DOHH2 (cell line): ENCODE measurements around the gene GTF2F2.

Experiments
- EZH2phosphoT487 ChIP-seq: fragments of 200-600 bp; sonication (generic); IDR thresholded peaks from 2 replicates; pipeline ENCODE4 v1.6.1; 2017; ENCODE audit warnings: borderline replicate concordance, mild to moderate bottlenecking, antibody characterized with exemption, low read length, moderate library complexity, mixed read lengths
- TF ChIP-seq, protein P1 (sequence below): fragments of 200-600 bp; sonication (generic); IDR thresholded peaks from one replicate; pipeline ENCODE4 v1.5.1; 2014; ENCODE audit warnings: antibody characterized with exemption, mild to moderate bottlenecking, low read depth, low read length; ENCODE audit not compliant: poor library complexity, severe bottlenecking

DNA sequence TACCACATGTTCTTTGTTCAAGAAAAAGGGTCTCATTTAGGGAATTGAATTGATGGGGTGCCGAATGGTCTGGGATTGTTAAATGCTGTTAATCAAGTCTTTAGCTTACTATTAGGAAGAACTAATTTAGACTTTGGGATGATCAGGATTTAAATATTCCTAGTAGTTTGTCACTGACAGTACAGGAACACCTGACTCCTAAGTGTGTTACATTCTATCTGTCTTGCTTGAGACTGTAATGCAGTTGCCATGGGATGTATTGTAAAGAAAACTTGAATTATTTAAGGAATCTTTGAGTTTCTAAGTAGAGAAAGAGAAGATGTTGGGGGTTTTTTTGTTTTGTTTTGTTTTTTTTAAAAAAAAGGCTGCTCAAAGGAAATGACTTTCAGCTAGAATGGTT lies 98.4 kb downstream of the GTF2F2 start:
- TF ChIP-seq, protein P1, sequence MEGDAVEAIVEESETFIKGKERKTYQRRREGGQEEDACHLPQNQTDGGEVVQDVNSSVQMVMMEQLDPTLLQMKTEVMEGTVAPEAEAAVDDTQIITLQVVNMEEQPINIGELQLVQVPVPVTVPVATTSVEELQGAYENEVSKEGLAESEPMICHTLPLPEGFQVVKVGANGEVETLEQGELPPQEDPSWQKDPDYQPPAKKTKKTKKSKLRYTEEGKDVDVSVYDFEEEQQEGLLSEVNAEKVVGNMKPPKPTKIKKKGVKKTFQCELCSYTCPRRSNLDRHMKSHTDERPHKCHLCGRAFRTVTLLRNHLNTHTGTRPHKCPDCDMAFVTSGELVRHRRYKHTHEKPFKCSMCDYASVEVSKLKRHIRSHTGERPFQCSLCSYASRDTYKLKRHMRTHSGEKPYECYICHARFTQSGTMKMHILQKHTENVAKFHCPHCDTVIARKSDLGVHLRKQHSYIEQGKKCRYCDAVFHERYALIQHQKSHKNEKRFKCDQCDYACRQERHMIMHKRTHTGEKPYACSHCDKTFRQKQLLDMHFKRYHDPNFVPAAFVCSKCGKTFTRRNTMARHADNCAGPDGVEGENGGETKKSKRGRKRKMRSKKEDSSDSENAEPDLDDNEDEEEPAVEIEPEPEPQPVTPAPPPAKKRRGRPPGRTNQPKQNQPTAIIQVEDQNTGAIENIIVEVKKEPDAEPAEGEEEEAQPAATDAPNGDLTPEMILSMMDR: no peak
- no peak for TF ChIP-seq EZH2phosphoT487
